ENCODE data around the gene RASL11A. TPM values are rescaled to one million over a fixed set of nuclear protein-coding genes. Genes with fewer than 3 reads are reported as not detected.
"Not testable (repeated sequence)": the region's sequence is repeated elsewhere in the genome, so short reads cannot be mapped to it uniquely, and the experiment has no call there.

The RASL11A gene
- total and polyA plus RNA-seq, 8 donors = 3.1 to 31.5 (median 11.6) TPM; not detected in 1

- 76 to 88% (median 86%) methylated on average over 1 of the region's 1 CpG for WGBS, 5 donors
- intact Hi-C loops (cut with DNase I; ENCODE audit: low total_unique reads) = no loop called here
- H3K36me3 ChIP-seq = no peaks in the 10 kb centered on the region
These were observed 43.1 kb downstream of the RASL11A start for GRCh38 chr13:27313770-27314169.

GRCh38 chr13:27319404-27319803 lies 48.8 kb downstream of the RASL11A start:
- TF ChIP-seq POLR2AphosphoS5 (IDR thresholded peaks at IDR 0.05) (no peak), POLR2A (IDR thresholded peaks at IDR 0.05) (no peak), CTCF (IDR thresholded peaks at IDR 0.05) (no peak), EP300 (IDR thresholded peaks at IDR 0.05) (no peak)
- Histone ChIP-seq H3K27ac (no peak overlapping the region), H3K27me3 (peaks cover 0 to 14% (median 0%) of the 10 kb centered on the region in 3 donors), H3K4me3 (no peak overlapping the region), H3K9me3 (peaks cover 0 to 4% (median 0%) of the 10 kb centered on the region in 4 donors), H3K36me3 (no peaks in the 10 kb centered on the region), H3K4me1 (no peaks in the 10 kb centered on the region)
- intact Hi-C loops (cut with DNase I; ENCODE audit: low total_unique reads) = no loop called here
- no peak for DNase-seq

More at GRCh38 chr13:27313770-27314169, 43.1 kb downstream of the RASL11A start:
- DNase-seq = no peak
- H3K9me3 ChIP-seq = no peaks in the 10 kb centered on the region
- no peak overlapping the region for H3K4me3 ChIP-seq
- TF ChIP-seq POLR2AphosphoS5 (IDR thresholded peaks at IDR 0.05) (no peak), EP300 (IDR thresholded peaks at IDR 0.05) (no peak), CTCF (IDR thresholded peaks at IDR 0.05) (no peak), POLR2A (IDR thresholded peaks at IDR 0.05) (no peak)
- no peaks in the 10 kb centered on the region for H3K4me1 ChIP-seq
- no peak overlapping the region for H3K27ac ChIP-seq
- peaks cover 0 to 5% (median 0%) of the 10 kb centered on the region in 3 donors for H3K27me3 ChIP-seq

GRCh38 chr13:27321468-27322431 lies 51.1 kb downstream of the RASL11A start:
- TF ChIP-seq POLR2AphosphoS5 (IDR thresholded peaks at IDR 0.05) (no peak), CTCF (IDR thresholded peaks at IDR 0.05) (no peak), POLR2A (IDR thresholded peaks at IDR 0.05) (no peak), EP300 (IDR thresholded peaks at IDR 0.05) (no peak)

GRCh38 chr13:27322443-27322842 lies 51.8 kb downstream of the RASL11A start:
- H3K9me3 ChIP-seq; DNase-seq; H3K27ac ChIP-seq; H3K36me3 ChIP-seq; intact Hi-C loops (cut with DNase I; ENCODE audit: low total_unique reads); H3K4me3 ChIP-seq; H3K4me1 ChIP-seq: not testable (repeated sequence)
- WGBS, 5 donors = 82 to 93% (median 84%) methylated on average over 6 of the region's 6 CpGs
- H3K27me3 ChIP-seq = peaks cover 0 to 14% (median 0%) of the 10 kb centered on the region in 3 donors

More at GRCh38 chr13:27321468-27322431, 51.1 kb downstream of the RASL11A start:
- DNase-seq = no peak
- intact Hi-C loops (cut with DNase I; ENCODE audit: low total_unique reads) = no loop called here
- Histone ChIP-seq H3K27me3 (peaks cover 0 to 14% (median 0%) of the 10 kb centered on the region in 3 donors), H3K36me3 (no peaks in the 10 kb centered on the region), H3K4me1 (no peaks in the 10 kb centered on the region), H3K9me3 (peaks cover 0 to 4% (median 0%) of the 10 kb centered on the region in 4 donors), H3K27ac (no peak overlapping the region), H3K4me3 (no peak overlapping the region)
- 61 to 68% (median 63%) methylated on average over 8 of the region's 8 CpGs for WGBS, 5 donors

Small RNAs within 50 kb of the gene (small RNA-seq; reads per million reads assigned to genes)
- gene SNORA27 (0 reads per million in 4 donors), gene SNORD102 (0 reads per million in 4 donors)

Other genes starting within 250 kb of the RASL11A start
- gene USP12, start 99.0 kb upstream of the RASL11A start, total RNA-seq = 10 to 100 TPM; 19.1 to 59.7 (median 29.2) TPM
- gene USP12, start 99.0 kb upstream of the RASL11A start, polyA plus RNA-seq = 10 to 100 TPM in 2 of 3 donors, 1 to 10 TPM in 1; 6.9 to 22.3 (median 14.9) TPM
- gene RPL21, start 19.3 kb upstream of the RASL11A start, total RNA-seq = 1,000 to 10,000 TPM in 1 of 5 donors, 100 to 1,000 TPM in 4; 338 to 1,026 (median 827) TPM
- gene RPL21, start 19.3 kb upstream of the RASL11A start, polyA plus RNA-seq = 1,000 to 10,000 TPM in 2 of 3 donors, 100 to 1,000 TPM in 1; 989 to 2,038 (median 1,490) TPM
- gene GTF3A, start 153.8 kb downstream of the RASL11A start, total RNA-seq = 100 to 1,000 TPM in 1 of 5 donors, 10 to 100 TPM in 4; 53.4 to 220 (median 57.6) TPM
- gene GTF3A, start 153.8 kb downstream of the RASL11A start, polyA plus RNA-seq = 100 to 1,000 TPM; 141 to 216 (median 193) TPM
- 10 to 100 TPM; 20.5 to 91.6 (median 35.2) TPM for gene MTIF3, start 179.7 kb downstream of the RASL11A start, total RNA-seq
- 100 to 1,000 TPM in 1 of 3 donors, 10 to 100 TPM in 2; 81.7 to 139 (median 99.4) TPM for gene MTIF3, start 179.7 kb downstream of the RASL11A start, polyA plus RNA-seq

Measured in stomach (tissue), 9 donors.